GM12873 (cell line): ENCODE data around the gene EFEMP1.

Source experiments
- CTCF ChIP-seq: IDR thresholded peaks from 2 replicates; pipeline ENCODE4 v1.5.1; 2012; ENCODE audit warnings: low read depth, mild to moderate bottlenecking, moderate library complexity, low read length, control low read depth; ENCODE audit not compliant: insufficient read depth; ENCODE audit errors: missing control alignments

The EFEMP1 gene

GRCh38 chr2:55923091-55923981, at the start of gene EFEMP1:
TSS of gene EFEMP1 (minus strand) at chr2:55923782. CDS start at chr2:55922440, 1,342 bp downstream.
- TF ChIP-seq CTCF = no peak

GRCh38 chr2:55970500-55970899, 46.9 kb upstream of the EFEMP1 start:
- TF ChIP-seq CTCF = no peak

GRCh38 chr2:55968941-55969340, 45.4 kb upstream of the EFEMP1 start:
- no peak for TF ChIP-seq CTCF

GRCh38 chr2:55966401-55967118, 43.0 kb upstream of the EFEMP1 start:
- no peak for TF ChIP-seq CTCF

GRCh38 chr2:55965966-55966365, 42.4 kb upstream of the EFEMP1 start:
- TF ChIP-seq CTCF = no peak

- no peak for TF ChIP-seq CTCF
Measured at GRCh38 chr2:55965276-55965675, 41.7 kb upstream of the EFEMP1 start.

GRCh38 chr2:55962915-55963314, 39.3 kb upstream of the EFEMP1 start:
- no peak for TF ChIP-seq CTCF
